AG09319 (cell line): ENCODE data around the gene TMEM97.

Experiments used
- DNase-seq: peaks from one replicate; pipeline ENCODE4 v3.0.0-alpha.2; 2010; ENCODE audit warnings: low read depth; ENCODE audit errors: extremely low read depth
- CTCF ChIP-seq: IDR thresholded peaks from 2 replicates; pipeline ENCODE4 v1.5.1; 2011; ENCODE audit warnings: low read depth, mild to moderate bottlenecking, inconsistent platforms, low read length, moderate library complexity

The TMEM97 gene

GRCh38 chr17:28368306-28368831, 49.4 kb downstream of the TMEM97 start:
- TF ChIP-seq CTCF, result no peak

GRCh38 chr17:28368915-28369683, 50.1 kb downstream of the TMEM97 start:
- no peak for TF ChIP-seq CTCF
- DNase-seq, result no peak

More at GRCh38 chr17:28368306-28368831, 49.4 kb downstream of the TMEM97 start:
- no peak for DNase-seq

GRCh38 chr17:28369684-28370034, 50.7 kb downstream of the TMEM97 start:
- DNase-seq, result no peak

GRCh38 chr17:28370035-28370743, 51.2 kb downstream of the TMEM97 start, which contains the start of gene VTN:
Gene VTN (minus strand): TSS chr17:28370307. CDS start chr17:28370203, 104 bp downstream.
- no peak for DNase-seq
- peak; percentile 1 for TF ChIP-seq CTCF

More at GRCh38 chr17:28369684-28370034, 50.7 kb downstream of the TMEM97 start:
- TF ChIP-seq CTCF, result no peak

- no peak for TF ChIP-seq CTCF
- no peak for DNase-seq
Observed at GRCh38 chr17:28370744-28371103, 51.7 kb downstream of the TMEM97 start.

- no peak for TF ChIP-seq CTCF
- DNase-seq, result peak; percentile 69
Observed at GRCh38 chr17:28371245-28372202, 52.5 kb downstream of the TMEM97 start, which contains the start of gene SARM1. Gene SARM1 (plus strand): TSS chr17:28371694. CDS start chr17:28372033, 339 bp downstream.
